PC-3 (cell line): ENCODE measurements around the gene ACTL9. TPM values are rescaled to one million over a fixed set of nuclear protein-coding genes. Genes with fewer than 3 reads are reported as not detected.

Experiments used
- ATAC-seq: fragments of 200-7000 bp; cut with Tn5 transposase; 2 replicates; pipeline ENCODE4 v1.9.1; 2020; ENCODE audit warnings: mild to moderate bottlenecking, moderate library complexity
- BruUV-seq: library from RNA; stranded (reverse); fragments of 400-500 nt; replicated peaks from 2 replicates; lab custom pipeline; 2021; lab: Mats Ljungman, UMichigan
- CTCF ChIA-PET: fragments of 300-600 bp; sonication (Branson Sonifier 250); formaldehyde crosslinking; loops from one replicate; lab custom pipeline; 2022; ENCODE audit warnings: antibody characterized with exemption; lab: Charles Lee
- POLR2A ChIA-PET: fragments of 300-600 bp; sonication (Branson Sonifier 250); formaldehyde crosslinking; loops from one replicate; lab custom pipeline; 2022; ENCODE audit warnings: antibody characterized with exemption; ENCODE audit not compliant: unreplicated experiment; lab: Charles Lee
- DNase-seq: peaks from one replicate; pipeline ENCODE4 v3.0.0-alpha.2; 2015
- H2AFZ ChIP-seq: fragments of 300-600 bp; sonication (generic); 2 replicates; pipeline ENCODE4 v1.6.0; 2016; ENCODE audit warnings: antibody characterized with exemption, low read length
- H3F3A ChIP-seq: fragments of 300-600 bp; sonication (generic); one replicate; pipeline ENCODE4 v1.6.0; 2017; ENCODE audit warnings: antibody characterized with exemption, low read length, control low read depth, mild to moderate bottlenecking; ENCODE audit not compliant: unreplicated experiment
- H3K27ac ChIP-seq: fragments of 300-600 bp; sonication (generic); 2 replicates; pipeline ENCODE4 v1.5.1; 2016; ENCODE audit warnings: mild to moderate bottlenecking, low read length
- H3K27me3 ChIP-seq: fragments of 300-600 bp; sonication (generic); 2 replicates; pipeline ENCODE4 v1.6.1; 2016; ENCODE audit warnings: low read length, mixed read lengths
- H3K36me3 ChIP-seq: fragments of 300-600 bp; sonication (generic); 2 replicates; pipeline ENCODE4 v1.6.1; 2016; ENCODE audit warnings: low read depth, mixed run types, low read length, mixed read lengths
- H3K4me1 ChIP-seq: fragments of 300-600 bp; sonication (generic); 2 replicates; pipeline ENCODE4 v1.5.1; 2016; ENCODE audit warnings: low read length; ENCODE audit not compliant: insufficient read depth
- H3K4me2 ChIP-seq: fragments of 300-600 bp; sonication (generic); 2 replicates; pipeline ENCODE4 v1.6.0; 2016; ENCODE audit warnings: low read length
- H3K4me3 ChIP-seq: fragments of 300-600 bp; sonication (generic); 2 replicates; pipeline ENCODE4 v1.5.1; 2016; ENCODE audit warnings: mild to moderate bottlenecking, low read length, mixed read lengths
- H3K79me2 ChIP-seq: fragments of 300-600 bp; sonication (generic); 2 replicates; pipeline ENCODE4 v1.6.1; 2017; ENCODE audit warnings: low read length, mixed read lengths
- H3K9ac ChIP-seq: fragments of 300-600 bp; sonication (generic); 2 replicates; pipeline ENCODE4 v1.6.0; 2016; ENCODE audit warnings: mild to moderate bottlenecking, low read length
- H3K9me2 ChIP-seq: fragments of 300-600 bp; sonication (generic); replicated peaks from 2 replicates; pipeline ENCODE4 v1.6.1; 2016; ENCODE audit warnings: mixed run types, low read length, mixed read lengths
- H3K9me3 ChIP-seq: fragments of 300-600 bp; sonication (generic); 2 replicates; pipeline ENCODE4 v1.6.1; 2016; ENCODE audit warnings: low read length, mixed read lengths
- H4K20me1 ChIP-seq: fragments of 300-600 bp; sonication (generic); 2 replicates; pipeline ENCODE4 v1.6.1; 2016; ENCODE audit warnings: low read length, mixed read lengths
- CTCF ChIP-seq: fragments of 300-600 bp; sonication (generic); conservative IDR thresholded peaks from 2 replicates; pipeline ENCODE4 v1.5.1; 2017; ENCODE audit warnings: antibody characterized with exemption, low read depth, mild to moderate bottlenecking, low read length
- EZH2 ChIP-seq: fragments of 300-600 bp; sonication (generic); IDR thresholded peaks from one replicate; pipeline ENCODE4 v1.6.1; 2017; ENCODE audit warnings: antibody characterized with exemption, mild to moderate bottlenecking, low read length; ENCODE audit not compliant: unreplicated experiment
- EZH2phosphoT487 ChIP-seq: fragments of 300-600 bp; sonication (generic); IDR thresholded peaks from 2 replicates; pipeline ENCODE4 v1.6.1; 2018; ENCODE audit warnings: mild to moderate bottlenecking, antibody characterized with exemption, low read length, borderline replicate concordance
- intact Hi-C: fragments of 100-400 bp; cut with micrococcal nuclease; formaldehyde crosslinking; loops from 2 replicates; pipeline ENCODE4 v1.9.0; 2023
- total RNA-seq: library from RNA; depleted of rRNA; stranded (reverse); fragments of >200 nt; gene quantifications from 2 replicates; pipeline ENCODE4 v1.2.3, GENCODE V29; 2014

ACTL9 gene
- total RNA-seq, 1 experiment from 2014 or later, result not detected

DNA sequence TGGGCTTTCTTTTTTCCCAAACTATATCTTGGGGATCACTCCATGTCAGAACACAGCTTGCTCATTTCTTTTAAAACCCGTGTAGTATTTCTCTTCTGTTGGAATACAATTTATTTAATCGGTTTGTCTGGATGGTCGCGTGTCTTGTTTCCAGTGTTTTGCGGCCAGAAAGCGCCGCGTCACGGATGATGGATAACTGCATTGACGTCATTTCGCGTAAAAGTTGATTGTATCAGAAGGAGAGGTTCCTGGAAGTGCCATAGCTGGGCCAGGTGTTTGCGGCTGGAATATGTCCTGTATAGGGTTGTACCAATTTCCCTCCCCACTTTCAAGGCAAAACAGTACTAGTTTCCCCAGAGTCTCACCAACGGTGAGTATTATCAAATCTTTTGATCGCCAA, 9.7 kb downstream of the ACTL9 start:
- intact Hi-C loops, result no loop called here
- ChIA-PET CTCF (no interaction called here), POLR2A (no interaction called here)
- Histone ChIP-seq H3F3A (no peaks in the 10 kb centered on the region), H2AFZ (no peak overlapping the region), H3K4me3 (no peak overlapping the region), H4K20me1 (no peaks in the 10 kb centered on the region), H3K4me2 (no peak overlapping the region), H3K27me3 (peaks cover 38% of the 10 kb centered on the region), H3K79me2 (no peaks in the 10 kb centered on the region), H3K36me3 (no peaks in the 10 kb centered on the region), H3K27ac (no peak overlapping the region), H3K9me3 (no peaks in the 10 kb centered on the region), H3K9ac (no peak overlapping the region), H3K9me2 (no peaks in the 10 kb centered on the region), H3K4me1 (no peaks in the 10 kb centered on the region)
- no TSS peak for BruUV-seq
- no peak for TF ChIP-seq EZH2phosphoT487
- TF ChIP-seq EZH2, result no peak
- TF ChIP-seq CTCF, result no peak
- no peak for ATAC-seq
- no peak for DNase-seq

DNA sequence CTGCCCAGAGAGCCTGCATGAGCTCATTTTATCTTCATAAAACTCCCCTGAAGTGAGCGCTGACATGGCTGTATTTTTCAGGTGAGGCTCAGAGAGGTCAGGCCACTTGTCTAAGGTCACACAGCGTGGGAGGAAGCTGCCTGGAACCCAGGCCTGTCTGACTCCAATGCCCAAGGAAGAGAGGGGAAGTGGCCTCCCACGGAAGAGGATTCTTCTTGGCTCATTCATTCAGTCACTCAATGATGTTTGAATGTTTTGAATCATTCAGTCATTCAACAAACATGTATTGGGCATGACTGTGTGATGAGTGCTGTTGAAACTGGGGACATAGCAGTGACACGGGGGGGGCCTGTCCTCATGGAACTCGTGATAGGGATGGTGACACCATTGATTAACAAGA, 12.0 kb downstream of the ACTL9 start:
- ChIA-PET POLR2A (no interaction called here), CTCF (no interaction called here)
- no peak overlapping the region for H3K4me2 ChIP-seq
- no peak overlapping the region for H3K9ac ChIP-seq
- no peaks in the 10 kb centered on the region for H3K79me2 ChIP-seq
- no peaks in the 10 kb centered on the region for H3K4me1 ChIP-seq
- no peaks in the 10 kb centered on the region for H4K20me1 ChIP-seq
- H3K9me2 ChIP-seq, result no peaks in the 10 kb centered on the region
- TF ChIP-seq EZH2 (no peak), CTCF (no peak), EZH2phosphoT487 (no peak)
- no peak overlapping the region for H2AFZ ChIP-seq
- peaks cover 29% of the 10 kb centered on the region for H3K27me3 ChIP-seq
- BruUV-seq, result no TSS peak
- intact Hi-C loops, result no loop called here
- no peak overlapping the region for H3K4me3 ChIP-seq
- no peaks in the 10 kb centered on the region for H3F3A ChIP-seq
- no peaks in the 10 kb centered on the region for H3K36me3 ChIP-seq
- ATAC-seq (no peak), DNase-seq (no peak)
- H3K9me3 ChIP-seq, result no peaks in the 10 kb centered on the region
- no peak overlapping the region for H3K27ac ChIP-seq

- H3K27me3 ChIP-seq, result peaks cover 19% of the 10 kb centered on the region; the same call in 1 of the 2 replicates
- H3K36me3 ChIP-seq, result no peaks in the 10 kb centered on the region
- no peak overlapping the region for H3K4me2 ChIP-seq
- no peaks in the 10 kb centered on the region for H4K20me1 ChIP-seq
- CTCF ChIA-PET, result no interaction called here
- POLR2A ChIA-PET, result no interaction called here
- no peak overlapping the region for H3K9ac ChIP-seq
- H3K79me2 ChIP-seq, result no peaks in the 10 kb centered on the region
- no peaks in the 10 kb centered on the region for H3K9me2 ChIP-seq
- H3K27ac ChIP-seq, result no peak overlapping the region
- H3F3A ChIP-seq, result no peaks in the 10 kb centered on the region
- BruUV-seq, result no TSS peak
- DNase-seq, result no peak
- no peak overlapping the region for H2AFZ ChIP-seq
- ATAC-seq, result no peak
- intact Hi-C loops, result no loop called here
- no peaks in the 10 kb centered on the region for H3K4me1 ChIP-seq
- no peak overlapping the region for H3K4me3 ChIP-seq
- TF ChIP-seq EZH2phosphoT487, result no peak
- TF ChIP-seq EZH2, result no peak
- TF ChIP-seq CTCF, result no peak
- no peaks in the 10 kb centered on the region for H3K9me3 ChIP-seq
These were observed 14.3 kb downstream of the ACTL9 start for GRCh38 chr19:8684001-8684902.
